H1 (cell line): ENCODE data around the gene ZNF608. TPM values are rescaled to one million over a fixed set of nuclear protein-coding genes. Genes with fewer than 3 reads are reported as not detected.

Experiments used
- CTCF ChIA-PET: fragments of 300-600 bp; sonication (Branson Sonifier 250); formaldehyde crosslinking; loops from one replicate; lab custom pipeline; 2021; ENCODE audit not compliant: partially characterized antibody; lab: Charles Lee
- POLR2A ChIA-PET: fragments of 300-600 bp; sonication (Branson Sonifier 250); formaldehyde crosslinking; loops from one replicate; lab custom pipeline; 2021; ENCODE audit warnings: inconsistent platforms; ENCODE audit not compliant: partially characterized antibody; lab: Charles Lee
- DNase-seq, 2 experiments: peaks; one replicate each; pipeline versions ENCODE4 v3.0.0 to v3.0.0-alpha.2; 2010 to 2022; ENCODE audit warnings: low spot score in 2 of 2, low read depth in 1 of 2, mixed read lengths in 1 of 2
- FAIRE-seq: peaks from 2 replicates; lab custom pipeline; 2011; peaks lifted over from hg19 to GRCh38; lab: Jason Lieb, UNC
- H2AFZ ChIP-seq: 2 replicates; pipeline ENCODE4 v1.8.1; 2012; ENCODE audit warnings: low read length, inconsistent platforms
- H2AK5ac ChIP-seq: 2 replicates; pipeline ENCODE4 v1.6.1; 2013; ENCODE audit warnings: low read depth, low read length
- H2BK120ac ChIP-seq: replicated peaks from 2 replicates; pipeline ENCODE3; 2013; ENCODE audit warnings: low read depth, low read length, inconsistent platforms
- H2BK12ac ChIP-seq: 2 replicates; pipeline ENCODE4 v1.6.1; 2013; ENCODE audit warnings: low read depth, low read length
- H2BK15ac ChIP-seq: 2 replicates; pipeline ENCODE4 v1.6.1; 2013; ENCODE audit warnings: low read length
- H2BK20ac ChIP-seq: 2 replicates; pipeline ENCODE4 v1.6.1; 2013; ENCODE audit warnings: low read length
- H2BK5ac ChIP-seq: 2 replicates; pipeline ENCODE4 v1.6.1; 2013; ENCODE audit warnings: low read depth, low read length
- H3K14ac ChIP-seq: 2 replicates; pipeline ENCODE4 v1.6.1; 2013; ENCODE audit warnings: inconsistent platforms; ENCODE audit not compliant: insufficient read length
- H3K18ac ChIP-seq: 2 replicates; pipeline ENCODE4 v1.6.1; 2013; ENCODE audit warnings: low read length; ENCODE audit errors: extremely low read depth
- H3K23ac ChIP-seq: 2 replicates; pipeline ENCODE4 v1.6.1; 2013; ENCODE audit warnings: inconsistent platforms; ENCODE audit not compliant: insufficient read length
- H3K23me2 ChIP-seq: 2 replicates; pipeline ENCODE4 v1.6.1; 2013; ENCODE audit warnings: low read depth, low read length
- H3K27ac ChIP-seq: 2 replicates; pipeline ENCODE4 v1.6.1; 2011; ENCODE audit warnings: low read depth, low read length, inconsistent platforms
- H3K27me3 ChIP-seq, 4 experiments: replicated peaks in 1 of 4; 1 replicate in 1 of 4; 2 replicates in 3 of 4; pipeline versions ENCODE4 v1.6.1 to v1.8.1; 2011 to 2013; ENCODE audit warnings: low read length in 3 of 4, mild to moderate bottlenecking in 3 of 4, inconsistent platforms in 2 of 4, mixed read lengths in 2 of 4, moderate library complexity in 1 of 4; ENCODE audit not compliant: control insufficient read depth in 3 of 4, insufficient read depth in 3 of 4; ENCODE audit errors: extremely low read depth in 1 of 4
- H3K36me3 ChIP-seq, 4 experiments: 2 replicates each; pipeline versions ENCODE4 v1.6.1 to v1.8.1; 2011 to 2013; ENCODE audit warnings: mild to moderate bottlenecking in 4 of 4, low read length in 3 of 4, moderate library complexity in 2 of 4, control low read depth in 1 of 4, inconsistent platforms in 1 of 4; ENCODE audit not compliant: insufficient read depth in 4 of 4, control insufficient read depth in 2 of 4
- H3K4ac ChIP-seq: replicated peaks from 2 replicates; pipeline ENCODE3; 2013; ENCODE audit warnings: low read length, low read depth, mixed read lengths, inconsistent platforms; ENCODE audit not compliant: insufficient read length
- H3K4me1 ChIP-seq, 4 experiments: replicated peaks in 1 of 4; 1 replicate in 1 of 4; 2 replicates in 3 of 4; pipeline versions ENCODE4 v1.6.1 to v1.8.1; 2011 to 2013; ENCODE audit warnings: low read length in 3 of 4, inconsistent platforms in 2 of 4, mixed read lengths in 1 of 4; ENCODE audit not compliant: insufficient read depth in 4 of 4, control insufficient read depth in 3 of 4
- H3K4me2 ChIP-seq, 2 experiments: 2 replicates each; pipeline versions ENCODE4 v1.6.1 to v1.8.1; 2011 to 2013; ENCODE audit warnings: low read depth in 2 of 2, low read length in 2 of 2, control low read depth in 1 of 2, inconsistent platforms in 1 of 2, mild to moderate bottlenecking in 1 of 2; ENCODE audit not compliant: insufficient read depth in 1 of 2
- H3K4me3 ChIP-seq, 4 experiments: fragments of 200-600, 300-600 bp in 1 of 4; sonication (generic), shearing (Covaris generic), sonication (Bioruptor Twin) in 1 of 4; 2 replicates each; pipeline versions ENCODE4 v1.5.1 to v1.8.1; 2011 to 2016; ENCODE audit warnings: low read length in 4 of 4, low read depth in 3 of 4, control low read depth in 2 of 4, inconsistent platforms in 2 of 4, mild to moderate bottlenecking in 2 of 4, mixed read lengths in 1 of 4, moderate library complexity in 1 of 4; ENCODE audit not compliant: insufficient read depth in 2 of 4; ENCODE audit errors: extremely low read depth in 1 of 4
- H3K56ac ChIP-seq: replicated peaks from 2 replicates; pipeline ENCODE3; 2013; ENCODE audit warnings: low read depth, mild to moderate bottlenecking, mixed read lengths, low read length, inconsistent platforms; ENCODE audit not compliant: insufficient read length
- H3K79me1 ChIP-seq: 2 replicates; pipeline ENCODE4 v1.6.1; 2013; ENCODE audit warnings: low read depth, low read length, control low read depth
- H3K79me2 ChIP-seq, 2 experiments: 2 replicates each; pipeline versions ENCODE4 v1.6.1 to v1.8.1; 2012 to 2013; ENCODE audit warnings: low read length in 2 of 2, mild to moderate bottlenecking in 2 of 2, inconsistent platforms in 1 of 2; ENCODE audit not compliant: insufficient read depth in 2 of 2, control insufficient read depth in 1 of 2
- H3K9ac ChIP-seq, 4 experiments: replicated peaks in 1 of 4; 1 replicate in 1 of 4; 2 replicates in 3 of 4; pipeline versions ENCODE4 v1.6.1 to v1.8.1; 2011 to 2013; ENCODE audit warnings: low read depth in 3 of 4, low read length in 3 of 4, control low read depth in 2 of 4, mild to moderate bottlenecking in 2 of 4, moderate library complexity in 2 of 4, inconsistent platforms in 1 of 4; ENCODE audit errors: extremely low read depth in 1 of 4
- H3K9me3 ChIP-seq, 2 experiments: 2 replicates each; pipeline versions ENCODE4 v1.6.1 to v1.8.1; 2012 to 2013; ENCODE audit warnings: mild to moderate bottlenecking in 2 of 2, moderate library complexity in 2 of 2, control low read depth in 1 of 2, inconsistent platforms in 1 of 2, low read depth in 1 of 2, low read length in 1 of 2, mixed read lengths in 1 of 2; ENCODE audit not compliant: insufficient read depth in 2 of 2
- H4K20me1 ChIP-seq, 2 experiments: replicated peaks in 1 of 2; 2 replicates each; pipeline versions ENCODE3 to v1.8.1; 2011 to 2013; ENCODE audit warnings: inconsistent platforms in 2 of 2, low read length in 2 of 2, mild to moderate bottlenecking in 1 of 2; ENCODE audit not compliant: insufficient read depth in 2 of 2, control insufficient read depth in 1 of 2
- H4K5ac ChIP-seq: 2 replicates; pipeline ENCODE4 v1.6.1; 2013; ENCODE audit warnings: low read length, low read depth, mixed read lengths, inconsistent platforms; ENCODE audit not compliant: insufficient read length
- H4K8ac ChIP-seq: 2 replicates; pipeline ENCODE4 v1.8.0; 2013; ENCODE audit warnings: mild to moderate bottlenecking, moderate library complexity, low read length, inconsistent platforms; ENCODE audit not compliant: insufficient read depth; ENCODE audit errors: extremely low read depth
- H4K91ac ChIP-seq: replicated peaks from 2 replicates; pipeline ENCODE3; 2013; ENCODE audit warnings: low read length, mixed read lengths, inconsistent platforms; ENCODE audit not compliant: insufficient read length
- ASH2L ChIP-seq: fragments of 200-600, 300-600 bp; sonication (generic); IDR thresholded peaks from one replicate; pipeline ENCODE4 v1.7.1; 2017; ENCODE audit warnings: low read length
- CEBPB ChIP-seq: IDR thresholded peaks from 2 replicates; pipeline ENCODE4 v1.6.1; 2012; ENCODE audit warnings: low read depth, low read length
- CHD1 ChIP-seq: IDR thresholded peaks from 2 replicates; pipeline ENCODE4 v1.6.1; 2012; ENCODE audit warnings: low read depth, low read length, improper control_type of control experiment
- EZH2 ChIP-seq: fragments of 200-600 bp; sonication (generic); IDR thresholded peaks from 2 replicates; pipeline ENCODE4 v1.7.1; 2012; ENCODE audit warnings: low read depth, mild to moderate bottlenecking, moderate library complexity, low read length, inconsistent platforms; ENCODE audit not compliant: severe bottlenecking
- HDAC2 ChIP-seq, 2 experiments: fragments of 300-600 bp in 1 of 2; sonication (generic) in 1 of 2; IDR thresholded peaks; 2 replicates each; pipeline ENCODE4 v1.6.1; 2011 to 2012; ENCODE audit warnings: low read depth in 2 of 2, low read length in 2 of 2, mild to moderate bottlenecking in 2 of 2, moderate library complexity in 2 of 2, borderline replicate concordance in 1 of 2, inconsistent platforms in 1 of 2
- NRF1 ChIP-seq: IDR thresholded peaks from 2 replicates; pipeline ENCODE4 v1.6.1; 2011; ENCODE audit warnings: mild to moderate bottlenecking, low read depth, low read length, improper control_type of control experiment
- POLR2AphosphoS5 ChIP-seq: IDR thresholded peaks from 2 replicates; pipeline ENCODE4 v1.6.1; 2011; ENCODE audit warnings: low read depth, low read length
- RFX5 ChIP-seq: IDR thresholded peaks from 2 replicates; pipeline ENCODE4 v1.6.1; 2011; ENCODE audit warnings: low read depth, low read length, improper control_type of control experiment, borderline replicate concordance
- SIN3A ChIP-seq, 2 experiments: IDR thresholded peaks in 1 of 2; conservative IDR thresholded peaks in 1 of 2; 2 replicates each; pipeline ENCODE4 v1.6.1; 2011 to 2012; ENCODE audit warnings: low read length in 2 of 2, improper control_type of control experiment in 1 of 2, low read depth in 1 of 2, mild to moderate bottlenecking in 1 of 2
- TEAD4 ChIP-seq: IDR thresholded peaks from 2 replicates; pipeline ENCODE4 v1.6.1; 2012; ENCODE audit warnings: low read depth, low read length, inconsistent platforms, mixed read lengths
- YY1 ChIP-seq: IDR thresholded peaks from 2 replicates; pipeline ENCODE4 v1.6.1; 2011; ENCODE audit warnings: low read depth, mild to moderate bottlenecking, low read length
- WGBS, 2 experiments: shearing (Covaris generic) in 1 of 2; methylation state at CpG; one replicate each; pipeline versions ENCODE4 v1.1.6 to v1.1.7; 2013 to 2015; ENCODE audit warnings: low lambda C conversion rate in 2 of 2, mixed read lengths in 2 of 2, inconsistent platforms in 1 of 2, low coverage in 1 of 2, missing lambda C conversion rate in 1 of 2; ENCODE audit not compliant: insufficient replicate concordance in 2 of 2, insufficient coverage in 1 of 2, insufficient read length in 1 of 2; ENCODE audit errors: extremely low coverage in 1 of 2, missing lambda C conversion rate in 1 of 2; 5-methylcytosine and 5-hydroxymethylcytosine counted together
- polyA plus RNA-seq, 7 experiments: library from polyadenylated mRNA; depleted of rRNA in 3 of 7; stranded (reverse) in 5 of 7; unstranded in 2 of 7; fragments of >200 nt in 5 of 7; fragments of 200-250 nt in 2 of 7; gene quantifications; 1 replicate in 5 of 7; 2 replicates in 1 of 7; 4 replicates in 1 of 7; pipeline versions ENCODE4 v1.2.1 to v1.2.3, GENCODE V29; 2011 to 2013; ENCODE audit warnings: missing spikeins in 2 of 7, mixed read lengths in 2 of 7
- total RNA-seq: library from RNA; stranded (reverse); fragmentation: NEBNext Ultra II Directional; extraction: Animal tissue kit (Norgen Biotek cat#: 25700); gene quantifications from 2 replicates; pipeline ENCODE4 v1.2.1, GENCODE V29; 2021
- TF ChIP-seq, protein P1 (sequence below): IDR thresholded peaks from 2 replicates; pipeline ENCODE4 v1.6.1; 2012; ENCODE audit warnings: inconsistent platforms
- TF ChIP-seq, protein P2 (sequence below): IDR thresholded peaks from 2 replicates; pipeline ENCODE4 v1.6.1; 2011; ENCODE audit warnings: low read depth, mild to moderate bottlenecking, low read length; ENCODE audit not compliant: insufficient read depth

The ZNF608 gene
- total and polyA plus RNA-seq, 2 of the 8 experiments (the other 6 are each of a cell fraction or from before 2014, with no cell fraction given), result 17.2 to 40.8 TPM

DNA sequence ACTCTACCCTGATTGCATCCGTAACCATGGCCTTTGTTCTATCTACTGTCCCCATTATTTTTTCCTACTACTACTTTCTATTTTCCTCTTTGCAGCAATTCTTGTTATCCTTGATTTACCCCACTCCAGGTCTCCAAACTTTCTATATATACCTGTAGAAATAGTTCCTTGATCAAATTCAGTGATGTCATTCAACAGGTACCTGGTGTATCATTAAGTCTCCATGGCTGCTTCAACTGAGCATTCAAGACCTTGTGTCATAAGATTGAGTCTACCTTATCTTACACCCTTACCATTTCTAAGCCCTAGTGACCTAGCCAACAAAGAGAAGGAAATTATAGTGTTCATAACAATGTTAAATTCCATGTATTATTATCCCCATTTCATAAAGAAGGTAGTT, 35.8 kb upstream of the ZNF608 start:
- WGBS, 2 experiments, result 100% methylated on average over 1 of the region's 1 CpG; no CpG with 5 or more reads in 1 of the 2 experiments
- POLR2A ChIA-PET, result no interaction called here
- H3K27me3 ChIP-seq, result no peaks in the 10 kb centered on the region
- TF ChIP-seq, protein P1, sequence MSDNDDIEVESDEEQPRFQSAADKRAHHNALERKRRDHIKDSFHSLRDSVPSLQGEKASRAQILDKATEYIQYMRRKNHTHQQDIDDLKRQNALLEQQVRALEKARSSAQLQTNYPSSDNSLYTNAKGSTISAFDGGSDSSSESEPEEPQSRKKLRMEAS, result no peak
- TF ChIP-seq CEBPB (no peak), ASH2L (no peak), POLR2AphosphoS5 (no peak), NRF1 (no peak), EZH2 (no peak), SIN3A (conservative IDR thresholded peaks at IDR 0.05 in 1 of 2, IDR thresholded peaks at IDR 0.05 in 1 of 2; ENCODE audit: low read depth in 1 of 2, low read length in 2 of 2) (no peak), YY1 (no peak), RFX5 (no peak), HDAC2 (IDR thresholded peaks at IDR 0.05; ENCODE audit: borderline replicate concordance in 1 of 2, low read depth in 2 of 2, low read length in 2 of 2) (no peak), CHD1 (no peak), TEAD4 (no peak)
- TF ChIP-seq, protein P2, sequence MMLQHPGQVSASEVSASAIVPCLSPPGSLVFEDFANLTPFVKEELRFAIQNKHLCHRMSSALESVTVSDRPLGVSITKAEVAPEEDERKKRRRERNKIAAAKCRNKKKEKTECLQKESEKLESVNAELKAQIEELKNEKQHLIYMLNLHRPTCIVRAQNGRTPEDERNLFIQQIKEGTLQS, result no peak

More for the DNA sequence above, 35.8 kb upstream of the ZNF608 start:
- DNase-seq (no peak), FAIRE-seq (no peak)
- no peaks in the 10 kb centered on the region; a peak in 1 of 4 replicates for H3K9me3 ChIP-seq
- no peaks in the 10 kb centered on the region for H3K23me2 ChIP-seq
- H3K4me1 ChIP-seq, result no peaks in the 10 kb centered on the region
- H4K91ac ChIP-seq, result no peak overlapping the region
- no peak overlapping the region for H2AK5ac ChIP-seq
- H3K27ac ChIP-seq, result no peak overlapping the region
- no peak overlapping the region for H3K14ac ChIP-seq
- H3K23ac ChIP-seq, result no peak overlapping the region
- H3K4me2 ChIP-seq, result no peak overlapping the region
- no peak overlapping the region for H3K4ac ChIP-seq
- H3K18ac ChIP-seq, result no peak overlapping the region
- H2BK120ac ChIP-seq, result no peak overlapping the region
- CTCF ChIA-PET, result no interaction called here
- H2BK5ac ChIP-seq, result no peak overlapping the region
- no peaks in the 10 kb centered on the region for H3K36me3 ChIP-seq
- H3K4me3 ChIP-seq, result no peak overlapping the region
- H4K5ac ChIP-seq, result no peak overlapping the region
- H3K79me2 ChIP-seq, result no peaks in the 10 kb centered on the region
- H2BK20ac ChIP-seq, result no peak overlapping the region
- H2AFZ ChIP-seq, result no peak overlapping the region
- no peaks in the 10 kb centered on the region for H3K79me1 ChIP-seq
- H2BK12ac ChIP-seq, result no peak overlapping the region
- H3K9ac ChIP-seq, result no peak overlapping the region
- no peaks in the 10 kb centered on the region for H4K20me1 ChIP-seq
- H3K56ac ChIP-seq, result no peak overlapping the region
- H4K8ac ChIP-seq, result no peak overlapping the region
- H2BK15ac ChIP-seq, result no peak overlapping the region
